ENCODE data around the gene ALAS1.

GRCh38 chr3:52222319-52223221, 24.6 kb downstream of the ALAS1 start:
- TF ChIP-seq, protein P1, sequence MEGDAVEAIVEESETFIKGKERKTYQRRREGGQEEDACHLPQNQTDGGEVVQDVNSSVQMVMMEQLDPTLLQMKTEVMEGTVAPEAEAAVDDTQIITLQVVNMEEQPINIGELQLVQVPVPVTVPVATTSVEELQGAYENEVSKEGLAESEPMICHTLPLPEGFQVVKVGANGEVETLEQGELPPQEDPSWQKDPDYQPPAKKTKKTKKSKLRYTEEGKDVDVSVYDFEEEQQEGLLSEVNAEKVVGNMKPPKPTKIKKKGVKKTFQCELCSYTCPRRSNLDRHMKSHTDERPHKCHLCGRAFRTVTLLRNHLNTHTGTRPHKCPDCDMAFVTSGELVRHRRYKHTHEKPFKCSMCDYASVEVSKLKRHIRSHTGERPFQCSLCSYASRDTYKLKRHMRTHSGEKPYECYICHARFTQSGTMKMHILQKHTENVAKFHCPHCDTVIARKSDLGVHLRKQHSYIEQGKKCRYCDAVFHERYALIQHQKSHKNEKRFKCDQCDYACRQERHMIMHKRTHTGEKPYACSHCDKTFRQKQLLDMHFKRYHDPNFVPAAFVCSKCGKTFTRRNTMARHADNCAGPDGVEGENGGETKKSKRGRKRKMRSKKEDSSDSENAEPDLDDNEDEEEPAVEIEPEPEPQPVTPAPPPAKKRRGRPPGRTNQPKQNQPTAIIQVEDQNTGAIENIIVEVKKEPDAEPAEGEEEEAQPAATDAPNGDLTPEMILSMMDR (IDR thresholded peaks at IDR 0.05), result no peak
- no peak for TF ChIP-seq POLR2AphosphoS5 (IDR thresholded peaks at IDR 0.05)
- TF ChIP-seq POLR2A (IDR thresholded peaks at IDR 0.05), result no peak

All from prostate gland (tissue), 2 donors.